Karpas-422 (cell line): ENCODE results near the gene ARMC5. TPM values are rescaled to one million over a fixed set of nuclear protein-coding genes. Genes with fewer than 3 reads are reported as not detected.
"Not testable (repeated sequence)": the region's sequence is repeated elsewhere in the genome, so short reads cannot be mapped to it uniquely, and the experiment has no call there.

ENCODE experiments used
- DNase-seq: peaks from one replicate; pipeline ENCODE4 v3.0.0-alpha.2; 2015
- H2AFZ ChIP-seq: fragments of 200-600 bp; sonication (generic); 2 replicates; pipeline ENCODE4 v1.6.1; 2014; ENCODE audit warnings: antibody characterized with exemption, low read length, mixed read lengths
- H3K27ac ChIP-seq: fragments of 200-600 bp; sonication (generic); 2 replicates; pipeline ENCODE4 v1.5.1; 2014; ENCODE audit warnings: mild to moderate bottlenecking, low read length, moderate library complexity
- H3K27me3 ChIP-seq: fragments of 200-600 bp; sonication (generic); 2 replicates; pipeline ENCODE4 v1.6.1; 2014; ENCODE audit warnings: low read length, mixed read lengths
- H3K36me3 ChIP-seq: fragments of 200-600 bp; sonication (generic); 2 replicates; pipeline ENCODE4 v1.6.1; 2014; ENCODE audit warnings: low read length, mixed read lengths; ENCODE audit not compliant: insufficient read depth
- H3K4me1 ChIP-seq: fragments of 200-600 bp; sonication (generic); 2 replicates; pipeline ENCODE4 v1.6.1; 2014; ENCODE audit warnings: mild to moderate bottlenecking, low read length, mixed read lengths
- H3K4me2 ChIP-seq: fragments of 200-600 bp; sonication (generic); 2 replicates; pipeline ENCODE4 v1.6.1; 2014; ENCODE audit warnings: low read length, low read depth, mild to moderate bottlenecking; ENCODE audit not compliant: poor library complexity, severe bottlenecking
- H3K4me3 ChIP-seq: fragments of 200-600 bp; sonication (generic); 2 replicates; pipeline ENCODE4 v1.5.1; 2014; ENCODE audit warnings: mild to moderate bottlenecking, antibody characterized with exemption, low read length, mixed read lengths
- H3K79me2 ChIP-seq: fragments of 200-600 bp; sonication (generic); 2 replicates; pipeline ENCODE4 v1.6.1; 2014; ENCODE audit warnings: mild to moderate bottlenecking, low read length, mixed read lengths
- H3K9ac ChIP-seq: fragments of 200-600 bp; sonication (generic); 2 replicates; pipeline ENCODE4 v1.6.0; 2014; ENCODE audit warnings: low read length
- H3K9me2 ChIP-seq: fragments of 200-600 bp; sonication (generic), shearing (Covaris generic); replicated peaks from 2 replicates; pipeline ENCODE4 v1.6.0; 2014; ENCODE audit warnings: mild to moderate bottlenecking, low read length, moderate library complexity; ENCODE audit not compliant: insufficient read depth
- H3K9me3 ChIP-seq: fragments of 300-700, 200-600 bp; sonication (generic); 2 replicates; pipeline ENCODE4 v1.6.1; 2014; ENCODE audit warnings: low read length, mixed read lengths
- H4K20me1 ChIP-seq: fragments of 200-600 bp; sonication (generic); 2 replicates; pipeline ENCODE4 v1.6.1; 2014; ENCODE audit warnings: mild to moderate bottlenecking, antibody characterized with exemption, low read length, low read depth; ENCODE audit not compliant: insufficient read depth
- total RNA-seq: library from RNA; depleted of rRNA; stranded (reverse); fragments of >200 nt; shearing (Covaris generic); gene quantifications from 2 replicates; pipeline ENCODE4 v1.2.3, GENCODE V29; 2014; ENCODE audit warnings: low replicate concordance

ARMC5 gene
- total RNA-seq, 1 experiment from 2014 or later: 1.5 TPM

DNA sequence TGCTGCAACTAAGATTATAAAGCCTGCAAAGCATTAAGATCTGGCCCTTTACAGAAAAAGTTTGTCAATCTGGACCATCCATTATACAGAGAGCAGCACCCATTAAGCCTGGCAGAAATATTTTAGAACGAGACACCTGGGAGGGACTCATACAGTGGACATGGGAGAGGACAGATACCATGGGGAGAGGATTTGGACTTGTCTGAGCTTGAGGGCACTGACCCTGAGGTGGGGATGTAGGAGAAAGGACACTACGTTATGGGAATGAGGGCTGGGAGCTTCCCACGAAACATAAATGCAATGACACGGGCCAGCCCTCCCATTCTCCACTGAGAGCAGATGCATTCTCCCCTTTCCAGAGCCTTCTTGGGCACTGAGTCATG, 42.7 kb downstream of the ARMC5 start:
- no peak overlapping the region for H3K4me3 ChIP-seq
- no peak overlapping the region for H3K27ac ChIP-seq
- peaks cover 7% of the 10 kb centered on the region; the same call in 1 of the 2 replicates for H3K36me3 ChIP-seq
- H3K79me2 ChIP-seq: peaks cover 14% of the 10 kb centered on the region
- no peak for DNase-seq
- no peak overlapping the region for H3K9ac ChIP-seq
- peaks cover 14% of the 10 kb centered on the region for H3K4me1 ChIP-seq
- no peaks in the 10 kb centered on the region for H3K27me3 ChIP-seq
- H3K4me2 ChIP-seq: no peak overlapping the region
- no peak overlapping the region for H2AFZ ChIP-seq
- no peaks in the 10 kb centered on the region for H4K20me1 ChIP-seq
- H3K9me3 ChIP-seq: no peaks in the 10 kb centered on the region
- no peaks in the 10 kb centered on the region for H3K9me2 ChIP-seq

DNA sequence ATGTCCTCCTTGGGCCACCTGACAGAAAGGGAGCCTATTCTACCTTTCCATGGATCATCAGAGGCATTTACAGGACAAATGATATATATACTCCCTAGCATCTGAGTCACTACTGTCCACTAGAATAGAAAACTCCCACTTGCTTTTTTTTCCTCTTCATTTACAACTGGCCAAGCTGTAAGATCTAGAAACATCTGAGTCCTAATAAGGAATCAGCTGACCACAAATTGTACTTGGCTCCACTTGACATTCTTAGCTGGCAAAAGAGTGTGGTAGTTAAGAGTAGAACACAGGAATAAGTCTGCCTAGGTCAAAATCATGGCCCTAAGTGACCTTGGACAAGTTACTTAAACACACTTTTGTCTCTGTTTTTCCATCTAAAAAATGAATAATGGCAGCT, 43.7 kb downstream of the ARMC5 start:
- H3K27me3 ChIP-seq: no peaks in the 10 kb centered on the region
- no peak overlapping the region for H3K9ac ChIP-seq
- no peak for DNase-seq
- no peak overlapping the region for H3K4me3 ChIP-seq
- H3K27ac ChIP-seq: no peak overlapping the region
- no peaks in the 10 kb centered on the region for H3K9me2 ChIP-seq
- no peak overlapping the region for H2AFZ ChIP-seq
- H4K20me1 ChIP-seq: no peaks in the 10 kb centered on the region
- H3K79me2 ChIP-seq: peaks cover 24% of the 10 kb centered on the region
- H3K36me3 ChIP-seq: peaks cover 7% of the 10 kb centered on the region; the same call in 1 of the 2 replicates
- no peaks in the 10 kb centered on the region for H3K9me3 ChIP-seq
- no peak overlapping the region for H3K4me2 ChIP-seq
- H3K4me1 ChIP-seq: peaks cover 18% of the 10 kb centered on the region

- Histone ChIP-seq H3K4me1 (peaks cover 18% of the 10 kb centered on the region), H3K79me2 (peaks cover 28% of the 10 kb centered on the region)
- not testable (repeated sequence) for H2AFZ ChIP-seq, H3K27ac ChIP-seq, DNase-seq, H3K9ac ChIP-seq, H3K27me3 ChIP-seq, H3K4me2 ChIP-seq, H3K9me2 ChIP-seq, H3K36me3 ChIP-seq, H3K9me3 ChIP-seq, H4K20me1 ChIP-seq, H3K4me3 ChIP-seq
Measured at GRCh38 chr16:31503555-31503954, 44.3 kb downstream of the ARMC5 start.

GRCh38 chr16:31504159-31504558, 44.9 kb downstream of the ARMC5 start:
- H3K27me3 ChIP-seq: no peaks in the 10 kb centered on the region
- no peak overlapping the region for H3K9ac ChIP-seq
- H3K4me2 ChIP-seq: no peak overlapping the region
- H3K9me2 ChIP-seq: no peaks in the 10 kb centered on the region
- DNase-seq: no peak
- no peak overlapping the region for H3K27ac ChIP-seq
- H2AFZ ChIP-seq: no peak overlapping the region
- H3K36me3 ChIP-seq: peaks cover 7% of the 10 kb centered on the region; the same call in 1 of the 2 replicates
- H4K20me1 ChIP-seq: no peaks in the 10 kb centered on the region
- no peak overlapping the region for H3K4me3 ChIP-seq
- H3K4me1 ChIP-seq: peaks cover 22% of the 10 kb centered on the region
- H3K9me3 ChIP-seq: no peaks in the 10 kb centered on the region
- H3K79me2 ChIP-seq: peaks cover 34% of the 10 kb centered on the region

DNA sequence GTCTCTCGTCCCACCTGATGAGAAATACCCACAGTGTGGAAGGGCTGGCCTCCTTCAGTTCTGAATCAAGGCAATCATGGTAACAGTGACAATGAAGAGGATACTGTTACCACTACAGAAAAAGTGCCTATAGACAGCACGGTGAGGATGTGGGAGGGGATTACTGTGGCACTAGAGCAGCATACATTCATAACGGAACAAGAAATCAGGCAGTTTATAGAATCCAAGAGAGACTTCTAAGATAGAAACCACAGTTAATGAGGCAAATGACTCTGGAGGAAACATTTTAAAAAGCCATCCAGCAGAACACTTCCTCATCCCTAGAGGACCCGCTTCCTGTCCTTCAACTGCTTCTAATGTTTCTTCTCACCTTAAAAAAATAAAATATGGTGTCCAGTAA, 46.2 kb downstream of the ARMC5 start:
- no peak overlapping the region for H2AFZ ChIP-seq

GRCh38 chr16:31507617-31507928, 48.3 kb downstream of the ARMC5 start:
- H3K4me1 ChIP-seq: peaks cover 29% of the 10 kb centered on the region
- H3K27me3 ChIP-seq: no peaks in the 10 kb centered on the region
- H3K27ac ChIP-seq: no peak overlapping the region
- no peaks in the 10 kb centered on the region for H4K20me1 ChIP-seq
- DNase-seq: no peak
- H3K9me2 ChIP-seq: no peaks in the 10 kb centered on the region
- H3K4me3 ChIP-seq: peak overlapping the region; percentile 79
- peaks cover 35% of the 10 kb centered on the region for H3K79me2 ChIP-seq
- no peaks in the 10 kb centered on the region for H3K36me3 ChIP-seq
- peak overlapping the region; percentile 94 for H3K4me2 ChIP-seq
- peak overlapping the region; percentile 84 for H3K9ac ChIP-seq
- H3K9me3 ChIP-seq: no peaks in the 10 kb centered on the region
- peak overlapping the region; percentile 45; the same call in 1 of the 2 replicates for H2AFZ ChIP-seq

More for the DNA sequence above, 46.2 kb downstream of the ARMC5 start:
- H3K27me3 ChIP-seq: no peaks in the 10 kb centered on the region
- peaks cover 2% of the 10 kb centered on the region; the same call in 1 of the 2 replicates for H3K36me3 ChIP-seq
- no peak overlapping the region for H3K4me2 ChIP-seq
- H3K79me2 ChIP-seq: peaks cover 35% of the 10 kb centered on the region
- DNase-seq: no peak
- no peaks in the 10 kb centered on the region for H4K20me1 ChIP-seq
- H3K9me2 ChIP-seq: no peaks in the 10 kb centered on the region
- no peak overlapping the region for H3K4me3 ChIP-seq
- no peaks in the 10 kb centered on the region for H3K9me3 ChIP-seq
- no peak overlapping the region for H3K27ac ChIP-seq
- no peak overlapping the region for H3K9ac ChIP-seq
- peaks cover 29% of the 10 kb centered on the region for H3K4me1 ChIP-seq

DNA sequence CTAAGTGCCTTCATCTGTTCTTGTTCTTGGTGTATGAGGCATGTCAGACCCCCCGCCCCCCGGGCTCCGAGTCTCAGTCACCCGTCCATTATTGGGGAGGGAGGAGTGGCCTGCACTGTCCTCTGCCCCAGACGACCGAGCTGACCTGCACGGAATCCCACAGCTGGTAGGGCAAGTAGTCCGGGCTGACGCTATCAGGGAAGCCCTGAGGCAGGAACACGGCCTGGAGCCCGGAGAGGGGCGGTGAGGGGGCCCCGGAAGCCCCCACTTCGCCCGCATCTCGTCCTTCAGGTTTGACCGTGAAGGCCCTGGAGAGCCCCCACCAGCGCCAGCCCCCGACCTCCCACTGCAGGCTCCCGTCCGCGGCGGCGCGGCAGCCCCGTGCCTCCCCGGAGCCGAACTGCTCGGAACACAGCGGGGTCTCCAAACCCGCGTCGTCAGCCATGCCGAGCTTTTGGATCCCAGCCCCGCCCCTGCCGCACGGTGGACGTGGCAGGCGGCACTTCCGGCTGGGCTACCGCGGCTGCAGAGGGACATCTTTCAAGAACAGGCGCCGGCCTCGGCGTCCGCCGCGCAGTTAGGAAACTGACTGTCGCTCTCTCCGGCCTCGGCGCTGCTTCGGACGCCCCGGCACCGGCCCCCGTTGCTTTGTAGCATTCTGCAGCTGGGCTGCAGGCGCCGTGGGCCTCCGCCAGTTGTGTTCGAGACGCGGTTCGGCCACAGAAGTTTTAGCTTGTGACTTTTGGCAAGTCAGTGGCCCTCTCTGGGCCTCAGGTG, 48.8 kb downstream of the ARMC5 start, which contains the start of gene RUSF1:
RUSF1 (minus strand) TSS at position 463 of the 777 bp plus-strand sequence; CDS start at position 445, 18 bp downstream.
- Histone ChIP-seq H3K9me3 (no peaks in the 10 kb centered on the region), H3K9ac (peak within 1 kb of the TSS; percentile 84), H3K4me1 (peaks cover 29% of the 10 kb centered on the region), H3K9me2 (no peaks in the 10 kb centered on the region), H3K36me3 (no peaks in the 10 kb centered on the region), H3K4me3 (peak within 1 kb of the TSS; percentile 79), H4K20me1 (no peaks in the 10 kb centered on the region), H3K27ac (peak within 1 kb of the TSS; percentile 12; the same call in 1 of the 2 replicates), H3K27me3 (no peaks in the 10 kb centered on the region), H3K79me2 (peaks cover 35% of the 10 kb centered on the region), H3K4me2 (peak within 1 kb of the TSS; percentile 94), H2AFZ (peak within 1 kb of the TSS; percentile 45)
- DNase-seq: peak; percentile 94

DNA sequence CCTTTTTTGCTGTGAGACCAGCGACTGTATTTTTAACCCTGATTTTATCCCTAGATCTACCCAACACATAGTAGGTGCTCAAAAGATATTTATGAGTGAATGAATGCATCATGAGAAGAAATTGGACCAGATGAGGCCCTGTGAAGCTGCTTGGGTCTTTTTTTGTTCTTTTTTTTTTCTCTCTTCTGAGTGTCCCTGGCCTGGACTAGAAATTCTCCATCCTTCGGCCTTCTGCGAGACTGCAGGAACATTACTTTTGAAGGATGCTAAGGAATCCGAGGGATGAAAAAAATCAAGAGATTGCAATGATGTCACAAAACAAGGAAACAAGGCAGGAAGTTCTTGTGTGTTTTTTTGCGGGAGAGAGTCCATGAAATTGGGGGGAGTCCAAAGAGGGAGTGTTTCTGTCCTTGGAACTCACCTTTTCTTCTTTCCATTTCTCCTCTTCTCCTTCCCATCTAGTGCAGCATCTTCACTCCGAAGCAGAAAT, 49.5 kb downstream of the ARMC5 start:
- Histone ChIP-seq H3K9ac (peak overlapping the region; percentile 84), H3K4me2 (peak overlapping the region; percentile 94), H3K9me2 (no peaks in the 10 kb centered on the region), H4K20me1 (no peaks in the 10 kb centered on the region), H3K36me3 (no peaks in the 10 kb centered on the region), H3K4me1 (peaks cover 29% of the 10 kb centered on the region), H3K27me3 (no peaks in the 10 kb centered on the region), H2AFZ (peak overlapping the region; percentile 16), H3K9me3 (no peaks in the 10 kb centered on the region), H3K4me3 (peak overlapping the region; percentile 79), H3K79me2 (peaks cover 35% of the 10 kb centered on the region), H3K27ac (peak overlapping the region; percentile 12; the same call in 1 of the 2 replicates)
- no peak for DNase-seq
